Stimulated activated naive CD8-positive, alpha-beta T cell treated with anti-CD3 and anti-CD28 coated beads, Interleukin-15, Interleukin-2, amounts not matched to agents 100 ng/mL and 50 ng/mL, for 24 hours (primary cell): ENCODE measurements around the gene F5.
"Not testable (repeated sequence)": the region's sequence is repeated elsewhere in the genome, so short reads cannot be mapped to it uniquely, and the experiment has no call there.

Experiments
- H3K27ac Mint-ChIP-seq: one replicate; pipeline ENCODE4 v1.8.0; 2021; ENCODE audit warnings: mild to moderate bottlenecking, mixed read lengths
- H3K27me3 Mint-ChIP-seq: one replicate; pipeline ENCODE4 v1.8.0; 2021; ENCODE audit warnings: mixed read lengths
- H3K36me3 Mint-ChIP-seq: one replicate; pipeline ENCODE4 v1.8.0; 2021; ENCODE audit warnings: low read depth, mixed read lengths
- H3K4me1 Mint-ChIP-seq: one replicate; pipeline ENCODE4 v1.8.0; 2021; ENCODE audit warnings: low read depth, mixed read lengths
- H3K4me3 Mint-ChIP-seq: one replicate; pipeline ENCODE4 v1.8.0; 2021; ENCODE audit warnings: mild to moderate bottlenecking, mixed read lengths
- H3K9me3 Mint-ChIP-seq: one replicate; pipeline ENCODE4 v1.8.0; 2021; ENCODE audit warnings: mixed read lengths

F5 gene

DNA sequence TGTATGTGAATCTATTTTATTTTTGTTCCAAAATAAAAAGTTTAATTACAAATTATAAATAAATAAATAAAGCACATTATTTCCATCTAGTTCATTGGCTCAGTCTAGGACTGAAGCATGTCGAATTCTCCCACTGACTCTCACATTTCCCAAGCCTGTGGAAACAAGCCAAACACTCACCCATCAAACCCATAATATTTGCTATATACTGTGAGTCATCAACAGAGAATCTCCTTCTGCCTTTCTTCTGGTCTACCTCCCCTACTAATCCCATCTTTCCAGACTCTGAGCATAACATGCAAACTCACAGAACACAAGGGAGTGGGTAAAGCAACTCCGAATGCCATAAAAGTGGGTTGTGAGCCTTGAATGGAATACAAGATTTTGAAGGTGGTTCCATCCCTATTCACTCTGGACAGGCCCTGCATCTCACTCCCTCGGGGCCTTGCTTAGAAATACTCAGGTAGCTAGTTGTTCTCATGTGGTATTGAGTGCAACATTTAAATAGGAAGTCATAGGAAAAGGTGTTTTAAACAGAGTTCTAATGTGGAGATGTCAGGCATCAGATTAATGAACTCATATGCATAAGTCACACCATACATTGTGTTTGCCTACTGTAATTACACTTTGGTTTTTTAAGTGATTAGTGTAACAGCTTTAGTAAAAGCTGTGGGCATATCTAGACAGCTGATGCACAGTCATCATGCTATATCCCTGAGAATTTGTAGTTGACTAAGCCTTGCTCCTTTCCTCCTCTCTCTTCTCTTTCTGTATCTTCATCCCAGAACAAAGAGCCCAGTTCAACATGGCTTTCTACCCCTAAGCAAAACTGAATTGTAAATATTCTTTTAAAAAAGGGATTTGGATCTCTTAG is 47.0 kb downstream of the F5 start:
- no peaks in the 10 kb centered on the region for H3K27me3 Mint-ChIP-seq
- H3K9me3 Mint-ChIP-seq: no peaks in the 10 kb centered on the region
- no peak overlapping the region for H3K27ac Mint-ChIP-seq
- H3K4me1 Mint-ChIP-seq: no peaks in the 10 kb centered on the region
- peaks cover 28% of the 10 kb centered on the region for H3K36me3 Mint-ChIP-seq
- no peak overlapping the region for H3K4me3 Mint-ChIP-seq

DNA sequence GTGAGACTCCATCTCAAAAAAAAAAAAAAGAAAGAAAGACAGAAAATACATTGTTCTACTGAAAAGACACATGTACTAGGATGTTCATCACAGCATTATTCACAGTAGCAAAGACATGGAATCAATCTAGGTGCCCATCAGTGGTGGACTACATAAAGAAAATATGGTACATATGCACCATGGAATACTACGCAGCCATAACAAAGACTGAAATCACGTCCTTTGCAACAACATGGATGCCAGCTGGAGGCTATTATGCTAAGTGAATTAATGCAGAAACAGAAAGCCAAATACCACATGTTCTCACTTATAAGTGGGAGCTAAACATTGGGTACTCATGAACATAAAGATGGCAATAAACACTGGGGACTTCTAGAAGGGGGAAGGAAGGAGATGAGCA is 51.6 kb downstream of the F5 start:
- H3K9me3 Mint-ChIP-seq: no peaks in the 10 kb centered on the region
- H3K27ac Mint-ChIP-seq: no peak overlapping the region
- H3K4me1 Mint-ChIP-seq: no peaks in the 10 kb centered on the region
- no peaks in the 10 kb centered on the region for H3K27me3 Mint-ChIP-seq
- peaks cover 65% of the 10 kb centered on the region for H3K36me3 Mint-ChIP-seq
- no peak overlapping the region for H3K4me3 Mint-ChIP-seq

DNA sequence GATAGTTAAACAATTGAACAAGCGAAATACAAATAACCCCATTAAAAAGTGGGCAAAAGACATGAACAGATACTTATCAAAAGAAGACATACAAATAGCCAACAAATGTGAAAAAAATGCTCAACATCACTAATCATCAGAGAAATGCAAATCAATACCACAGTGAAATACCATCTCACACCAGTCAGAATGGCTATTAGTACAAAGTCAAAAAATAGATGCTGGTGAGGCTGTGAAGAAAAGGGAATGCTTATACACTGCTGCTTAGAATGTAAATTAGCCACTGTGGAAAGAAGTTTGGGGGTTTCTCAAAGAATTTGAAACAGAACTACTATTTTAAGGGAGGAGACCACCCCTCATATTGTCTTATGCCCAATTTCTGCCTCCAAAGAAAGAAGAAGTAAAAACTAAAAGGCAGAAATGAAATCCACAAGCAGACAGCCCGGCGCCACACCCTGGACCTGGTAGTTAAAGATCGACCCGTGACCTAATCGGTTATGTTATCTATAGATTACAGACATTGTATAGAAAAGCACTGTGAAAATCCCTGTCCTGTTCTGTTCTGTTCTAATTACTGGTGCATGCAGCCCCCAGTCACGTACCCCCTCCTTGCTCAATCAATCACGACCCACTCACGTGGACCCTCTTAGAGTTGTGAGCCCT is 52.6 kb downstream of the F5 start:
- not testable (repeated sequence) for H3K27me3 Mint-ChIP-seq, H3K9me3 Mint-ChIP-seq, H3K27ac Mint-ChIP-seq, H3K4me3 Mint-ChIP-seq, H3K4me1 Mint-ChIP-seq
- H3K36me3 Mint-ChIP-seq: peaks cover 75% of the 10 kb centered on the region

DNA sequence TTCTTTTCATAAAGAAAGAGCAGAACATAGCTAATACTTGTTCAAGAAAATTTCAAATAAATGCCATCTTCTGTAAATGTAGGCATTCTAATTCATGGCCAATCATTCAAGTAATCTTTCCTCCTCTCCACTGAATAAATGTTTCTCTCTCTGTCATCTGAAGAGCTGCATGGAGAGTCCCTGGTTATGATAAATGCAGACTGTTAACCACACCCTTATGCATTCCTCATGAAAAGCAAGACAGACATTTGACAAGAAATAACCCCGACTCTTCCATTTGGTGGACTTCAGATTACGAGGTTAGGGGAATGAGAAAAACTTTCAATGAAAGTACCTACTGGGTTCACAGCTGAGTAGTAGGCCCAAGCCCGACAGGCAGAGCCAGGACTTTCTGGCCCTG is 55.8 kb downstream of the F5 start:
- Mint-ChIP-seq H3K9me3 (no peaks in the 10 kb centered on the region), H3K4me1 (peaks cover 7% of the 10 kb centered on the region), H3K36me3 (peaks cover 95% of the 10 kb centered on the region), H3K4me3 (no peak overlapping the region), H3K27me3 (no peaks in the 10 kb centered on the region), H3K27ac (no peak overlapping the region)

DNA sequence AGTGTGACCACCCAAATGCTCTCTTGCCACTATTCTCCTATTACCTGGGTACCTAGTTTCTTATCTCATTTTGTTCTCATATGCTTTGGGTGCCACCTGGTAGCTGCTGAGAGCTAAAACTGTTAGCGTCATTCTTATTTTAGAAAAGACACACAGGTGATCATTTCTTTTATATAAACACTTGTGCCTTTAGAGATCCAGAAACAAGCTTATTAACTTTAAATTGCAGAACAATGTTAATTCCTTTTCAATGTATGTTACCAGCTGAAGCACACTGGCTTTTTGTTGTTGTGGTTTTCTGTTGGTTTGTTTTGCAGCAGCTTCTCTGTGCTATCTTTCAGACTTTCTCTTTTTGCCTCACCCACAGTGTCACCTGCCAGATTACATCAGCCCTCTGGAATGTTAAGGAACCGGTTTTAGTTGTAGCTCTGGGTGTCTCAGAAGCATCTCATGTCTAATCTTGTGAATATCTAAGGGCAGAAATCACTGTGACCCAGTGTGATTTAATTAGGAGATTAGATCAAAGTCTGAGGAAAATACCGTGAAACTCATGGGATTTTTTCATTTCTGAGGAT is 57.1 kb downstream of the F5 start:
- H3K4me1 Mint-ChIP-seq: peaks cover 7% of the 10 kb centered on the region
- peaks cover 97% of the 10 kb centered on the region for H3K36me3 Mint-ChIP-seq
- no peaks in the 10 kb centered on the region for H3K27me3 Mint-ChIP-seq
- H3K4me3 Mint-ChIP-seq: no peak overlapping the region
- H3K27ac Mint-ChIP-seq: no peak overlapping the region
- H3K9me3 Mint-ChIP-seq: no peaks in the 10 kb centered on the region

DNA sequence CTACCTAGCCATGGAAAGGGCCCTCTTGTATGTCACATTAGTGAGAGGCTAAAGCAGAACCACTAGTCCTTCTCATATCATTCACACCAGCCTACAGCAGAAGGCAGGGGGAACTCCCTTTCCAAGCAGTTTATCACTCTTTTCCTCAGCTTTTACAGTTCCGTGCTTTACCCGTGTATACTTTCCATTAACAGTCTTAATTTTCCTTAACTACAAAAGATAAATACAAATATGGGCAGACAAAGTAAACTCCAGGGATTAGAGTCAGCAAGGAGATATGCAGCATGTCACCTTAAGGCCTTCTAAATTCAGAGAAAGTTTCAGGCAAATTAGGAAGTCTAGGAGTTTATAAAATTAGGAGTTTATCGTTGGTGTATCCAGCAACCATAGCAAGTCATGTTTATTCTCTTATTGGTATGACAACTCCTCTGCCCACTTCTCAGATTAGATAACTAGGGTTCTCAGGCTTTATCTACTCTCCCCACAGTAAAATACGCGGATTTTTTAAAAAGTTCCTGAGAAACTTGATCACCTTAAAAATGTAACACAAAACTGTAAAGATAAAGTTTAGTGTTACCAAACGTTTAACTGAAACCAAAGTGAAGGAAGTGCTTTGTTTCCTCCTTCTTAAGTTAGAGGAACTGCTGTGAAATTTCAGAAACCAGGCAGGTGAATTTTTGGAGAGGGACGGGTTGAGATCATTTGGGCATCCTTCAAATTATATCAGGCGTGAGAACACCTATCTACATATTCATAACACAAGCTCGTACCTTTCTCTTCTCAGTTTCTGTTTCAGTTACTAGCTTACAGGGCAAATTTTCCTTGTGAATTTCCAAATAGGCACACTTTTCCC is 57.8 kb downstream of the F5 start:
- no peaks in the 10 kb centered on the region for H3K27me3 Mint-ChIP-seq
- no peak overlapping the region for H3K4me3 Mint-ChIP-seq
- H3K27ac Mint-ChIP-seq: no peak overlapping the region
- peaks cover 7% of the 10 kb centered on the region for H3K4me1 Mint-ChIP-seq
- H3K36me3 Mint-ChIP-seq: peaks cover 97% of the 10 kb centered on the region
- H3K9me3 Mint-ChIP-seq: no peaks in the 10 kb centered on the region

DNA sequence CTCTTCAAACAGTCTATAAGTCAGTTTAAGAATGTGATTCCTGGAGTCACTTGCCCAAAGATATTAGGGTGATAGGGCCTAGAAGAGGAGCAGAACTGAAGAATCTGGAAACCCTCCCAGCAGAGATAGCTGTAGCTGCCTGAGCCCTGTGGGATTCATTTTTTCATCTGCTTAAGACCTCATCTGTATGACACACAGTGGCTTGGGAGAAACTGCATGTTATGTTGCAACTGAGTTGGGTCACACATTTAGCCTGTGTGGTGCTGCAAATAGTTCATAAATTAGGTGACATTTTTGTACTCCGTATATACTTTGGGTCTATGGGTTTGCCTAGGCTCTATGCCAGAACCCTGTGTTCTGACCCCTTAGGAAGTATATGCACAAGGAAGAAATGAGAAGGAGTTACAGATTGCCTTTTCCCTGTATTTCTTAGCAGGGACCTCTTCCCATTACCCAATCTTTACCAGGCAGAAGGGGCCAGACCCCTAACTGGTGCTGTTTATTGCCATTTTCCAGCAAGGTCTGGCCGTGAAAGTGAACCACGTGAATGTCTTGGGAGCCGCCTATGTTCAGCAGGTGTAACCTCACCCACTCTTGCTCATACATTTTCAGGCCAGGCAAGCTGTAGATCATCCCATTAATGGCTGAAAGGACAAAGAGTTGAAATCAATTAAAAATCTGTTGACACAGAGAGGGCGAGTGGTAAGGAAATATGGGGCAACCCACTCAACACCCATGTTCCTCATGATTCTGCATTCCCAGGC is 58.6 kb downstream of the F5 start:
- no peaks in the 10 kb centered on the region for H3K9me3 Mint-ChIP-seq
- H3K27ac Mint-ChIP-seq: no peak overlapping the region
- H3K27me3 Mint-ChIP-seq: no peaks in the 10 kb centered on the region
- peaks cover 7% of the 10 kb centered on the region for H3K4me1 Mint-ChIP-seq
- H3K4me3 Mint-ChIP-seq: no peak overlapping the region
- H3K36me3 Mint-ChIP-seq: peaks cover 93% of the 10 kb centered on the region

DNA sequence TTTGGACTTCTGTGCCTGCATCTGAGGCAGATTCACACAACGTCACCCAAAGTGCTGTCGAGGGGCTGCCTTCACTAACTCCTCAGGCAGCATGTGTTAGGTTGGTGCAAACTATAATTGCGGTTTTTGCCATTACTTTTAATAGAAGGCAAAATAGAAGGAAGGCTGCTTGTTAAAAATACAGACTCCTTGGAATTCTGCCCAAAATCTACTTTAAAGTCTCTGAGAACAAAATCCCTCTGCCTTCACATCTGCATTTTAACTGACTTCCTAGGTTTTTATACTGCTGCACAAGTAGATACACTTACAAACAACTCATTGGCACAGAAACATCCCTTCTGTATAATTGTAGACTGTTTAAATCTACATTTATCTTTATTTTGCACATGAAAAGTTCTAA is 59.3 kb downstream of the F5 start:
- peaks cover 7% of the 10 kb centered on the region for H3K4me1 Mint-ChIP-seq
- H3K9me3 Mint-ChIP-seq: no peaks in the 10 kb centered on the region
- H3K27ac Mint-ChIP-seq: no peak overlapping the region
- no peaks in the 10 kb centered on the region for H3K27me3 Mint-ChIP-seq
- H3K36me3 Mint-ChIP-seq: peaks cover 89% of the 10 kb centered on the region
- no peak overlapping the region for H3K4me3 Mint-ChIP-seq

DNA sequence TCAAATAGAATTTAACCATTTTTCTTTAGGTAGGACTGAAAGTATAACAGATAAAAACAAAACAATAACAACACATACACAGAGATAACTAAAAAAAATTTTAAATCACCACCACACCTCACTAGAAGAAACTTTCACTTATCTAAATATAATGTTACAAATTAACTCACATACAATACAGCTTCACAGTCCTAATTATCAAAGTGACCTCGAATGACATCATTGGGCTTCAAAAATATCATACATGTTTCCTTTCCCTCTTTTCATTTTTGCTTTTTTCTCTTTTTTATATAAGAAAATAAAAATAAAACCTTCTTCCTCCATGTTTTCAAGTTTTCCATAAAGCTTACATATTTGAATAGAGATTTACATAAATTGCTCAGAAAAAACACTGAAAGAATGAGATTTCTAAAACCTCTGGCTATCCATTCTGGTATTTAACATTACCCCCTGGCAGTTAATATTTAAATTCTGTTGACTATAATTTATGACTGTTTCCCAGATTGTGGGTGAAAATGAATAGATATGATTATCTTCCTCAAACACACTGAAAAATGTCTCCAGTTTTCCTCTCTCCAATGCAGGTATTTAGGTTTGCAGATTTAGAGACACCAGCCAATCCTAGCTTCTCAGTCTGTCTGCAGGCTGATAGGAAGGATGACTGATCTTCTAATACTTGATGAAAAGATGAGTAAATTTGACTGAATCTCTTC is 60.0 kb downstream of the F5 start:
- no peaks in the 10 kb centered on the region for H3K27me3 Mint-ChIP-seq
- H3K36me3 Mint-ChIP-seq: peaks cover 89% of the 10 kb centered on the region
- peaks cover 7% of the 10 kb centered on the region for H3K4me1 Mint-ChIP-seq
- H3K27ac Mint-ChIP-seq: no peak overlapping the region
- H3K4me3 Mint-ChIP-seq: no peak overlapping the region
- no peaks in the 10 kb centered on the region for H3K9me3 Mint-ChIP-seq

DNA sequence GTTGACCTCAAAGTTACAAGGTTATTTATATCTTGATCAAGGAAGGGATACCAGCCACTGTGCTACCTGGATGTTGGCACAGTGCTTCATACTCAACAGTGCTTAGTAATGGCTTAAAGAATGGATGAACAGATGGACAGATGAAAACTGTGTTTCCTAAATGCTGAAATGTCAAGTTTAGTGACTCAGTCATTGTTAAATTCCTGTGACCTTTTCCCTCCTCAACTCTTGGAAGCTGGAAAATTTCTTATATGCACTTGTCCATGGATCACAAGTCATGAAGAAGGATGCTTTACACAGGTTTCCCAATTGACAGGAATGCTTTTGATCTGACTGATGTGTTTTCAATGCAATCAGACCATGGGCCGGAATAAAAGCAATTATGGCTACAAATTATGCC is 60.9 kb downstream of the F5 start:
- H3K4me3 Mint-ChIP-seq: no peak overlapping the region
- no peaks in the 10 kb centered on the region for H3K9me3 Mint-ChIP-seq
- no peaks in the 10 kb centered on the region for H3K27me3 Mint-ChIP-seq
- H3K4me1 Mint-ChIP-seq: peaks cover 7% of the 10 kb centered on the region
- peaks cover 88% of the 10 kb centered on the region for H3K36me3 Mint-ChIP-seq
- no peak overlapping the region for H3K27ac Mint-ChIP-seq

DNA sequence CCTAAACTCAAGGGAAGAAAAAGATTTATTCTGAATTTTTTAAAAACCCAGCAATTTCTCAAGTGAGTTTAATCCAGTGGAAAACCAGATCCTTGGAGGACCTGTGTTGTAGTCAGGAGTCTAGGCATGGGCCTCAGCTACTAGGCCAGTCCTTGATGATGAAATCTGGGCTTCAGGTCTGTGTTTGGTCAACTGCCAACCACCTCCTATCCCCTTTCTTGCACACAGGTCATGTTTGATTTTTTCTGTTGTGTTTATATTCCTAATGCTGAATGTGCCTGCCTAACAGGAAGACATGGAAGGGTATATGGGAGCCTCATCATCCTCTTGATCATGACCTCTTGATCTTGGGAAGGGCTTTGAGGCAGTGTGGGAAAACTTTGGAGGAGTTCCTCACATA is 62.4 kb downstream of the F5 start:
- Mint-ChIP-seq H3K4me3 (no peak overlapping the region), H3K27ac (no peak overlapping the region), H3K9me3 (no peaks in the 10 kb centered on the region), H3K36me3 (peaks cover 88% of the 10 kb centered on the region), H3K4me1 (peaks cover 7% of the 10 kb centered on the region), H3K27me3 (no peaks in the 10 kb centered on the region)

DNA sequence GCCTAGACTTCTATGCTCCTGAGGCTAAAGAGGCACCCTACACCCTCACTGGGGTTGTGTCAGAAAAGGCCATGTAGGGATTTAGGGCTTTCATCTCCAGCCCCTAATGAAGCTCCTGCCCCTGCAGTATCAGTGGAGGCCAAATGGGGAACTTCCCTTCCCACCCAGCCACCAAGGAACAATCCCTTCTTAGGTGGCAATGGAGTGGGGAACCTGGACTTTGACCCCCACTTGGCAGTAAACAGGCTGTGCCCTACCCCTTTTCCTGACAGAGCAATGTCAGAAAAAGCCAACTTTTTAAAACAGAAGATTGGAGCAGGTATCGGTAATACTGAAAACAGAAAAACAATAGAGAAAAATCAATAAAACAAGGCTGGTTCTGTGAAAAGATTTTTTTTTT is 65.1 kb downstream of the F5 start:
- Mint-ChIP-seq H3K9me3 (no peaks in the 10 kb centered on the region), H3K27ac (no peak overlapping the region), H3K27me3 (no peaks in the 10 kb centered on the region), H3K4me1 (no peaks in the 10 kb centered on the region), H3K36me3 (peaks cover 87% of the 10 kb centered on the region), H3K4me3 (no peak overlapping the region)

DNA sequence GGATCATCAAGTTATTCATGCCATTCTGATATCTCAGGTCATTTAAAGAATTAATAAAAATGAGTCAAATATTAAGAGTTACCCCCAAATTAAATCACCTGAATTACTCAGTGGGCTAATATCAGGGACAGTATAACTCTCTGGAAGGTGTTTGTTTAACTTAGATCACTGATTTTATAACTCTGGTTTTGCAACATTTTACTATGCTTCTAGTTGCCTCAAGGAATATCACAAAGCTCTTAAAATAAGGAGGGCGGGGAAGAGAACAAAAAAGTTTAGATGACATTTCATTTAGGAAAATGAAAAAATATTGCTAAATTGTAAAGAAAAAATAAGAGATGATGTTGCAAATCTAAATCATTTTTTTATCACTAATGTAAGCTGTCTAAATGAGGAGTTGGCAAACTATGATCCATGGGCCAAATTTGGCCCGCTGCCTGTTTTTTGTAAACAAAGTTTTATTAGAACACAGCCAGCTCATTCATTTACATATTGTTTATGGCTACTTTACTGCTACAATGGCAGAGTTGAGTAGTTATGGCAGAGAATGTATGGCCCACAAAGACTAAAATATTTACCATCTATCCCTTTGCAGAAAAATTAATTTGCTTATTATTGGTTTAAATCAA is 68.6 kb downstream of the F5 start:
- Mint-ChIP-seq H3K27ac (no peak overlapping the region), H3K36me3 (peaks cover 90% of the 10 kb centered on the region), H3K9me3 (no peaks in the 10 kb centered on the region), H3K4me3 (no peak overlapping the region), H3K4me1 (peaks cover under 1% of the 10 kb centered on the region), H3K27me3 (no peaks in the 10 kb centered on the region)
